Panc1 (cell line): Measurements from ENCODE around the gene UGT1A9. TPM values are rescaled to one million over a fixed set of nuclear protein-coding genes. Genes with fewer than 3 reads are reported as not detected.

Experiments used
- ATAC-seq: fragments of 200-7000 bp; cut with Tn5 transposase; 2 replicates; pipeline ENCODE4 v1.9.1; 2020; ENCODE audit warnings: mild to moderate bottlenecking, moderate library complexity
- BruUV-seq: library from RNA; stranded (reverse); fragments of 400-500 nt; replicated peaks from 2 replicates; lab custom pipeline; 2021; lab: Mats Ljungman, UMichigan
- CTCF ChIA-PET: fragments of 300-600 bp; sonication (Branson Sonifier 250); formaldehyde crosslinking; loops from one replicate; lab custom pipeline; 2022; ENCODE audit warnings: antibody characterized with exemption; lab: Charles Lee
- POLR2A ChIA-PET: fragments of 300-600 bp; sonication (Branson Sonifier 250); formaldehyde crosslinking; loops from one replicate; lab custom pipeline; 2022; ENCODE audit warnings: antibody characterized with exemption; lab: Charles Lee
- DNase-seq: peaks from one replicate; pipeline ENCODE4 v3.0.0-alpha.2; 2010; ENCODE audit warnings: low read depth, low spot score
- H3K27ac ChIP-seq: 2 replicates; pipeline ENCODE4 v1.5.1; 2011; ENCODE audit warnings: mild to moderate bottlenecking, low read length, inconsistent platforms
- H3K27me3 ChIP-seq: fragments of 200-500 bp; sonication (Bioruptor generic); 2 replicates; pipeline ENCODE4 v1.6.0; 2014; ENCODE audit warnings: low read length, inconsistent platforms; ENCODE audit not compliant: control insufficient read depth, insufficient read depth
- H3K36me3 ChIP-seq: fragments of 200-500 bp; sonication (Bioruptor generic); 2 replicates; pipeline ENCODE4 v1.5.1; 2014; ENCODE audit warnings: inconsistent platforms, mild to moderate bottlenecking, low read length, moderate library complexity; ENCODE audit not compliant: control insufficient read depth, insufficient read depth
- H3K4me1 ChIP-seq: 2 replicates; pipeline ENCODE4 v1.5.1; 2011; ENCODE audit warnings: inconsistent platforms, mild to moderate bottlenecking, low read length, moderate library complexity; ENCODE audit not compliant: control insufficient read depth, insufficient read depth
- H3K4me3 ChIP-seq, 2 experiments: 2 replicates each; pipeline ENCODE4 v1.5.1; 2011 to 2012; ENCODE audit warnings: low read depth in 2 of 2, low read length in 2 of 2, mild to moderate bottlenecking in 2 of 2, inconsistent platforms in 1 of 2, moderate library complexity in 1 of 2
- H3K9me3 ChIP-seq: fragments of 200-500 bp; sonication (Bioruptor generic); 2 replicates; pipeline ENCODE4 v1.5.1; 2014; ENCODE audit warnings: low read depth, mild to moderate bottlenecking, inconsistent platforms, low read length, moderate library complexity; ENCODE audit not compliant: control insufficient read depth, insufficient read depth
- POLR2AphosphoS5 ChIP-seq: IDR thresholded peaks from 2 replicates; pipeline ENCODE4 v1.6.1; 2012; ENCODE audit warnings: mild to moderate bottlenecking, low read depth, low read length, moderate library complexity
- REST ChIP-seq, 2 experiments: IDR thresholded peaks; 2 replicates each; pipeline ENCODE4 v1.6.1; 2011 to 2012; ENCODE audit warnings: low read depth in 2 of 2, control low read depth in 1 of 2, low read length in 1 of 2, mild to moderate bottlenecking in 1 of 2, moderate library complexity in 1 of 2; ENCODE audit not compliant: insufficient read depth in 1 of 2
- SIN3A ChIP-seq: IDR thresholded peaks from 2 replicates; pipeline ENCODE4 v1.6.1; 2012; ENCODE audit warnings: low read depth, mild to moderate bottlenecking, low read length, moderate library complexity, borderline replicate concordance; ENCODE audit not compliant: insufficient read depth
- TCF7L2 ChIP-seq: IDR thresholded peaks from 2 replicates; pipeline ENCODE4 v1.6.1; 2011; ENCODE audit warnings: mild to moderate bottlenecking, low read depth, low read length, inconsistent platforms
- in situ Hi-C: cut with HindIII; loops from 2 replicates; pipeline ENCODE4 v1.10.0; 2016; ENCODE audit warnings: low sequenced_read_pairs, low pct_unique_long_range_greater_than_20kb
- intact Hi-C: fragments of 100-400 bp; cut with micrococcal nuclease; formaldehyde crosslinking; loops from one replicate; pipeline ENCODE4 v1.10.0; 2022; ENCODE audit not compliant: unreplicated experiment
- total RNA-seq: library from RNA; stranded (reverse); gene quantifications from one replicate; pipeline ENCODE4 v1.2.1, GENCODE V29; 2021; ENCODE audit not compliant: unreplicated experiment
- TF ChIP-seq, protein P1 (sequence below): fragments of 450-650 bp; IDR thresholded peaks from 2 replicates; pipeline ENCODE4 v1.5.1; 2017; ENCODE audit warnings: mild to moderate bottlenecking

The UGT1A9 gene
- total RNA-seq, 1 experiment from 2014 or later = not detected

DNA sequence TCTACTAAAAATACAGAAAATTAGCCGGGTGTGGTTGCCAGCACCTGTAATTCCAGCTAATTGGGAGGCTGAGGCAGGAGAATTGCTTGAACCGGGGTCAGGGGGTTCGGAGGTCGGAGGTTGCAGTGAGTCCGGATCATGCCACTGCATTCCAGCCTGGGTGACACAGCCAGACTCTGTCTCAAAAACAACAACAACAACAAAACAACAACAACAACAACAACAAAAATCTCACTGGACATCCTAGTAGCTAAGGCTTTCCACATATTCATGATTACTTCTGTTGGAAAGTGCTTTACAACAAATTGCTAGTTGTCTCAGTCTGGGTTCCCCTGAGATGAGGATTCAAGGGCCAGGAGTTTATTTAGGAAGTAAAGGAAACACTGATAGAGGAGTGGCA, 102.2 kb downstream of the UGT1A9 start:
- CTCF ChIA-PET = no interaction called here

DNA sequence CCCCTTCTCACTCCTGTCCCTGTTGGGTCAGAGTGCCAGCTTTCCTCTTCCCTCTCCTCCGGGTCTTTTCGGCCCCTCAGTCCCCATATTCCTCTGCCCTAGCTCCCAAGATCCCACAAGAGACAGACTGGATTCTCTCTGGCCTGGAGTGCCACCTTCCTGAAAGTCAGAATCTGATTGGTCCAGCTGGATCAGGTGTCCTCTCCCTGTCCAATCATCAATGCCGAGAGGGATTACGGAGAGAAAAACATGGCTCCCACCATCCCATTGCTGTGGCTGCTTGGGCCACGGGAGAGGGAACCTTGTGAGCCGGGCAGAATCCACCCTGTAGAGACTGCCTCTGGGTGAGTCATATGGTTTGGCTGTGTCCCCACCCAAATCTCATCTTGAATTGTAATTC, 103.7 kb downstream of the UGT1A9 start:
- no peaks in the 10 kb centered on the region for H3K9me3 ChIP-seq
- H3K4me1 ChIP-seq = no peaks in the 10 kb centered on the region
- intact Hi-C loops (no loop called here), in situ Hi-C loops (no loop called here)
- no TSS peak for BruUV-seq
- H3K4me3 ChIP-seq = no peak overlapping the region
- POLR2A ChIA-PET = no interaction called here
- no peaks in the 10 kb centered on the region for H3K27me3 ChIP-seq
- ATAC-seq = no peak
- CTCF ChIA-PET = no interaction called here
- DNase-seq = no peak
- TF ChIP-seq SIN3A (no peak), REST (IDR thresholded peaks at IDR 0.05; ENCODE audit: insufficient read depth in 1 of 2, low read depth in 2 of 2, low read length in 1 of 2) (no peak), POLR2AphosphoS5 (no peak), TCF7L2 (no peak)
- TF ChIP-seq, protein P1, sequence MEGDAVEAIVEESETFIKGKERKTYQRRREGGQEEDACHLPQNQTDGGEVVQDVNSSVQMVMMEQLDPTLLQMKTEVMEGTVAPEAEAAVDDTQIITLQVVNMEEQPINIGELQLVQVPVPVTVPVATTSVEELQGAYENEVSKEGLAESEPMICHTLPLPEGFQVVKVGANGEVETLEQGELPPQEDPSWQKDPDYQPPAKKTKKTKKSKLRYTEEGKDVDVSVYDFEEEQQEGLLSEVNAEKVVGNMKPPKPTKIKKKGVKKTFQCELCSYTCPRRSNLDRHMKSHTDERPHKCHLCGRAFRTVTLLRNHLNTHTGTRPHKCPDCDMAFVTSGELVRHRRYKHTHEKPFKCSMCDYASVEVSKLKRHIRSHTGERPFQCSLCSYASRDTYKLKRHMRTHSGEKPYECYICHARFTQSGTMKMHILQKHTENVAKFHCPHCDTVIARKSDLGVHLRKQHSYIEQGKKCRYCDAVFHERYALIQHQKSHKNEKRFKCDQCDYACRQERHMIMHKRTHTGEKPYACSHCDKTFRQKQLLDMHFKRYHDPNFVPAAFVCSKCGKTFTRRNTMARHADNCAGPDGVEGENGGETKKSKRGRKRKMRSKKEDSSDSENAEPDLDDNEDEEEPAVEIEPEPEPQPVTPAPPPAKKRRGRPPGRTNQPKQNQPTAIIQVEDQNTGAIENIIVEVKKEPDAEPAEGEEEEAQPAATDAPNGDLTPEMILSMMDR = no peak
- no peaks in the 10 kb centered on the region for H3K36me3 ChIP-seq
- H3K27ac ChIP-seq = no peak overlapping the region

More for the DNA sequence above, 102.2 kb downstream of the UGT1A9 start:
- BruUV-seq = no TSS peak
- Histone ChIP-seq H3K4me1 (no peaks in the 10 kb centered on the region), H3K27ac (no peak overlapping the region), H3K4me3 (no peak overlapping the region), H3K9me3 (no peaks in the 10 kb centered on the region), H3K27me3 (no peaks in the 10 kb centered on the region), H3K36me3 (no peaks in the 10 kb centered on the region)
- ATAC-seq = no peak
- TF ChIP-seq REST (IDR thresholded peaks at IDR 0.05; ENCODE audit: insufficient read depth in 1 of 2, low read depth in 2 of 2, low read length in 1 of 2) (no peak), POLR2AphosphoS5 (no peak), SIN3A (no peak), TCF7L2 (no peak)
- TF ChIP-seq, protein P1 = no peak
- no peak for DNase-seq
- POLR2A ChIA-PET = no interaction called here
- in situ Hi-C loops (no loop called here), intact Hi-C loops (no loop called here)
